Choroid plexus epithelial cell (primary cell): ENCODE results near the gene TRIM2.

ENCODE experiments used
- DNase-seq: peaks from one replicate; pipeline ENCODE4 v3.0.0-alpha.2; 2010; ENCODE audit warnings: low read depth
- H3K4me3 ChIP-seq: 2 replicates; pipeline ENCODE4 v1.5.1; 2011; ENCODE audit warnings: low read depth, mild to moderate bottlenecking, control low read depth, low read length, moderate library complexity
- TF ChIP-seq, protein P1 (sequence below): conservative IDR thresholded peaks from 2 replicates; pipeline ENCODE4 v1.5.1; 2011; ENCODE audit warnings: low read depth, mild to moderate bottlenecking, control low read depth, inconsistent platforms, low read length, moderate library complexity

TRIM2 gene

DNA sequence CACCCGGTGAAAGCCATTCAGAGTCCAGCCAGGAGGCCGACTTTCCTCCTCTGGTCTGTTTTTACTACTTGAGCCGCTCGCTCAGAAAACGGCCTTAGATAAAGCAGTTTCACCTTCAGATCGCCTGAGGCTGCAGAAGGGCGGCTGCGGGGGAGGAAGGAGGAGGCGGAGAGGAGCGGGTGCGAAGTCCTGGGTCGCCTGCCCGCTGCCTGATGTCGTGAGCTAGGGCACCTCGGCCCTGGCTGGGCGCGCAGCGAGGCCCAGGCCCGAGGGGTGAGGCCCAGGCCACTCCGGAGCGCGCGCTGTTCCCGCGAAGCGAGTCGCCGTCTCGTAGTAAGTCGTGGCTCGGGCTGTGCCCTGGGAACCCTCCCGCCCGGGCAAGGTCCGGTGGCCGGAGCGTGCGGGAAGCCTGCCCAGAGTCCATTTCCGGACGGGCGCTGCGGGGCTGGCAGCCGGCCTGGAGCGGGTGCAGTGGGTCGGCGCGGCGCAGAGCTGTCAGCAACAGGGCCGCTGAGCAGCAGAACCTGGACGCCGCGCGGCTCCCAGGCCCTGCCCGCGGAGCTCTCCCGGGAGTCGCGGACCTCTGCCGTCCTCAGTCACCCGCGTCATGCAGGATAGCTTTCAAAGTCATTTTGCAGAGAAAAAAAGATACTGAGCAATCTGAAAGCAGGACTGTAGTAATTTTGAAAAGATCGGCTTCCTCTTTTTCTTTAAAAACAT lies 18.6 kb downstream of the TRIM2 start:
- peak; percentile 48 for DNase-seq
- H3K4me3 ChIP-seq = peak overlapping the region; percentile 71
- TF ChIP-seq, protein P1, sequence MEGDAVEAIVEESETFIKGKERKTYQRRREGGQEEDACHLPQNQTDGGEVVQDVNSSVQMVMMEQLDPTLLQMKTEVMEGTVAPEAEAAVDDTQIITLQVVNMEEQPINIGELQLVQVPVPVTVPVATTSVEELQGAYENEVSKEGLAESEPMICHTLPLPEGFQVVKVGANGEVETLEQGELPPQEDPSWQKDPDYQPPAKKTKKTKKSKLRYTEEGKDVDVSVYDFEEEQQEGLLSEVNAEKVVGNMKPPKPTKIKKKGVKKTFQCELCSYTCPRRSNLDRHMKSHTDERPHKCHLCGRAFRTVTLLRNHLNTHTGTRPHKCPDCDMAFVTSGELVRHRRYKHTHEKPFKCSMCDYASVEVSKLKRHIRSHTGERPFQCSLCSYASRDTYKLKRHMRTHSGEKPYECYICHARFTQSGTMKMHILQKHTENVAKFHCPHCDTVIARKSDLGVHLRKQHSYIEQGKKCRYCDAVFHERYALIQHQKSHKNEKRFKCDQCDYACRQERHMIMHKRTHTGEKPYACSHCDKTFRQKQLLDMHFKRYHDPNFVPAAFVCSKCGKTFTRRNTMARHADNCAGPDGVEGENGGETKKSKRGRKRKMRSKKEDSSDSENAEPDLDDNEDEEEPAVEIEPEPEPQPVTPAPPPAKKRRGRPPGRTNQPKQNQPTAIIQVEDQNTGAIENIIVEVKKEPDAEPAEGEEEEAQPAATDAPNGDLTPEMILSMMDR = no peak

DNA sequence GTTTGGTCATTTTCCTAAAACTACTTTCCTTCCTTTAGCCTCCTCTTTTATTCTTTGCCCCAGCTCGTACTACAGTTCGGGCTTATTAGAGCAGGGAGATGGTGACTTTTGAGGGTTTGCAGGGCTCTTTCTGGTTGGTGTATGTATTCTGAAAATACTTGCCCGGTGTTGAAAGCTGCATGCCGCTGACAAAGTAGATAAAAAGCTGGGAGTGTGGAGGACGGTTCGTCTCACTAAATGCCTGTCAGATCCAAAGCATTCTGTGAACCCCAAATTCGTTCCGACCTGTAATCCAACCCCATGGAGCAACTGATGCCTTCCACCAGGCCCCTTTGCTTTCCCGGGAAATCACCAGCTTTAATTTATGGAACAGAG lies 19.2 kb downstream of the TRIM2 start:
- DNase-seq = peak; percentile 27
- H3K4me3 ChIP-seq = peak overlapping the region; percentile 71
- TF ChIP-seq, protein P1 = no peak

DNA sequence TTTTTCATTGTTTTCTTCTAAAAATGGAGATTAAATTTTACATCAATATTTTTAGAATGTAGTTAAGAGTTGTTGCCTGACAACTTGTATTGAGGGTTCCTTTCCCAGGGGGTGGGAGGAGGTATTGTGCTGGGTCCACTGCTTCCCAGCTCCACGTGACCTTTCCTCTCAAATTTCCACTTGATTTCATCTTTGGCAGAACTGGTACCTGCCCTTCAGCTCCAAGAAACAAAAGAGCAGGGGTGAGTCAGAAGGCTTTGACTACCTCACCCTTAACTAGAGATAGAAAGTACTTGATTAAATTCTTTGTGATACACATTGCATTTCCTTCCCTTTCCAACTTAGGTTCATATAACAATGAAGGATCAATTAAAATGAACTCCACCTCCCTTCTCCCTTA lies 19.7 kb downstream of the TRIM2 start:
- H3K4me3 ChIP-seq = peak overlapping the region; percentile 2
- TF ChIP-seq, protein P1 = no peak
- DNase-seq = no peak

DNA sequence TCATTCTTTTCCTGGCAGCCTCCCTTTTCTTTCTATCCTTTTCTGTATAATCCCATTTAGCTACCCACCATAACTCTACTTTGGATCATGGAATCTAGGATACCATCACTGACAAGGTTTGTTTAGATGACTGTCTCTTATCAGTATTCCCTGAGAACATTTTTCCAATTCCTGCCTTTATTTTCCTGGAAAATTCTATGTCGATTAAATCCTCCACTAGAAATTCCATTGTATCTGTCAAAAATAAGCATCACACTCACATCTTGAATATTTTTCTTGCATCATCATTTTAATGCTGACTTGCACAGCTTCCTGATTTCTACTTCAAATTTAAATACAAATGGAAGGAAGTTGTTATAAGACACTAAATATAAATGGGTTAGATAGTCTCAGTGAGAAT lies 20.2 kb downstream of the TRIM2 start:
- TF ChIP-seq, protein P1 = no peak
- no peak for DNase-seq
- H3K4me3 ChIP-seq = no peak overlapping the region

DNA sequence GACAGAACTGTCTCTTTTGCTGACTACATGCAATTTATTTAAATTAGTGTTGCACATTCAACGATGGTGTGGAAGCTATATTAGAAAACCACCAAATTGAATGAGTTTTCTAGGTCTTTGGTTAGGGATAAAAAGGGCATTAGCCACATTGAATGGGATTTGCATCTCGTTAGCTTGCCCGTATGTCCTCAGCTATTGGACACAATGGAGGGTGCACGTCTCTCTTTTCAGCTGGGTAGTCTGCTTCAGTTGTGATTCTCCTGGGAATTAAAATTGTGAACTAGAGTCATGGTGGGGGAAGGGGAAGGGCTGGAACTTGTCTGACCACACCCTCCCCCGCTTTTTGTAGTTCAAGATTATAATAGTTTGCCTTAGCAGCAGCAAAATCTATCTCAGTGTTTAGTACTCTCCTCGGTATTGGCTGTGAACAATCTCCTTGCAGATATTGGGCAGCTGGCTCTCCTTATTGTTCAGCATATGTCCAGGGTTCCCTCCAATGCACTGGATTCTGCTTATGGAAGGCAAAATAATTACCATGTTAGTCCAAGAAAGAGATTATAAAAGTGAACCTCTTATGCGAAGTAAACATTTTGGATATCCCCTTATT lies 23.3 kb downstream of the TRIM2 start:
- no peak overlapping the region for H3K4me3 ChIP-seq
- TF ChIP-seq, protein P1 = no peak
- DNase-seq = no peak

DNA sequence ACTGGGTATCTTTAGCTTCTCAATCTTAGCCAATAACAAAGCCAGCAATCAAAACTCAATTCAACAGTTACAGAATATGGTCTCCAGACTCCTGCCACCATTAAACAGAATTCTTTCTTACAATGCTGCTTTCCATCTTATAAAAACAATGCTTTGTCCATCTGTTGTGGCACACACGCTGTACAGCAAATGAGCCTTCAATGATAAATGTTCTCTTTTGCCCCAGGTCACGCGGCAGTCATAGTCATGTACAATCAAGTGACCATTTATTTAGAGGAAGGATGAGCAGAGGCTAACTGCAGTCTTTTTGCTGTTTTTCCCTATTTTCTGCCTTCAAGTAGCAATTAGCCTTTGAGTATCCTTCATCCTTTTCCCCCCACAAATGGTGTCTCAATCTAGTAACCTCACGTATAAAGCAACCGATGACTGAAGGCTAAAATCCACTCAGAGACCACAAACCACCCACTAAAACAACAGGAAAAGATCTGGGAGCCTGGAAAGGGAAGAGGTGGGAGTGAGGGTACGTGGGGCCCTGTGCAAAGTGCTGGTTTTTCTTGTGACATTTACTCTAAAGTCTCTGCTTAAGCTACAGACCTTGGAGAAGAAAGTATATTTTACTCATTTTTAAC lies 24.4 kb downstream of the TRIM2 start:
- DNase-seq = no peak

More for the DNA sequence above, 24.4 kb downstream of the TRIM2 start:
- H3K4me3 ChIP-seq = no peak overlapping the region
- TF ChIP-seq, protein P1 = no peak
